Measurements from ENCODE around the gene KRTAP12-1.

DNA sequence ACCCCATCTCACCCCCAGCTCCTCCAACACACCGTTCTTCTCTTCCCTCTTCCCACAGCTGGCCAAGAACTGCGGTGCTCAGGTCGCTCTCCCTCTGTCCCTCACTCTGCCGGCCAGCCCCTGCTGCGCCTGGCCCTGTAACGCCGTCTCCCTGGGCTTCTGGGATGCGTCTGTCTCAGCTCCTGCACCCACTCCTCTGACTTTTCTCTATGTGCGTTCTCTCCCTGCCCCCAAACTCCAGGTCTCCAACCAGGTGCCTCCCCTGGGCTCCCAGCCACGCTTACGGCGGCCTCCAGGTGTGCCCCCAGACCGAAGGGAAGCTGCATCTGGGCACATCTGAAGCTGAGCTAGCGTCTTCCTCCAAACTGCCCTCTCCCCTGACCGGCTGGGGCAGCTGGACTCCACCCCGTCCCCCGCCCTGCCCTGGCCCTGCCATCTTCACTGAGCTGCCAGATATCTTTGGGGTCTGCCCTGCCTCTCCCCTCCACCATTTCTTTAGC is 17.6 kb upstream of the KRTAP12-1 start:
- no peak for TF ChIP-seq RAD21 (IDR thresholded peaks at IDR 0.05; ENCODE audit: low read depth)
- no peak for TF ChIP-seq ZBTB7A (IDR thresholded peaks at IDR 0.05; ENCODE audit: low read depth)
- TF ChIP-seq EP300 (IDR thresholded peaks at IDR 0.05; ENCODE audit: borderline replicate concordance), result no peak
- TF ChIP-seq YY1 (IDR thresholded peaks at IDR 0.05; ENCODE audit: low read depth), result no peak
- no peak for TF ChIP-seq MAX (IDR thresholded peaks at IDR 0.05)
- TF ChIP-seq TAF1 (IDR thresholded peaks at IDR 0.05; ENCODE audit: low read depth), result no peak
- TF ChIP-seq CEBPB (IDR thresholded peaks at IDR 0.05), result no peak

All from Ishikawa (cell line).